ENCODE measurements around the gene UVRAG.
A peak's percentile ranks its signal among the peaks of the same experiment; 100 is the strongest.

The UVRAG gene

DNA sequence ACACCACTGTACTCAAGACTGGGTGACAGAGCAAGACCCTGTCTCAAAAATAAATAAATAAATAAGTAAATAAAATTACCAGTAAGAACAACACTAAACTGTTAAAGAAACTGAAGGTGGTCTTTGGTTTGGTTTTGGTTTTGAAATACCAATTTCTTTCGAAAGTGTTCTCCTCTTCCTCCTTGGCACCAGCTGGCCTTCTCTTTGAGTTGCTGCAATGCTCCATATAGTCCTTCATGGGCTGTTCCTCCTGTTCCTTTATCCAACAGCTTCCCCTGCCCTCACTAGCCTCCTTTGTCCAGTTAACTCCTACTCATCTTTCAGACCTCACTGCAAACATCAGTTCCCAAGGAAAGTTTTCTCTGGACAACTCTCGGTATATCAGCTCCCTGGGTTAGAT is 5.0 kb upstream of the UVRAG start:
- no peak for DNase-seq (ENCODE audit: low read depth)

DNA sequence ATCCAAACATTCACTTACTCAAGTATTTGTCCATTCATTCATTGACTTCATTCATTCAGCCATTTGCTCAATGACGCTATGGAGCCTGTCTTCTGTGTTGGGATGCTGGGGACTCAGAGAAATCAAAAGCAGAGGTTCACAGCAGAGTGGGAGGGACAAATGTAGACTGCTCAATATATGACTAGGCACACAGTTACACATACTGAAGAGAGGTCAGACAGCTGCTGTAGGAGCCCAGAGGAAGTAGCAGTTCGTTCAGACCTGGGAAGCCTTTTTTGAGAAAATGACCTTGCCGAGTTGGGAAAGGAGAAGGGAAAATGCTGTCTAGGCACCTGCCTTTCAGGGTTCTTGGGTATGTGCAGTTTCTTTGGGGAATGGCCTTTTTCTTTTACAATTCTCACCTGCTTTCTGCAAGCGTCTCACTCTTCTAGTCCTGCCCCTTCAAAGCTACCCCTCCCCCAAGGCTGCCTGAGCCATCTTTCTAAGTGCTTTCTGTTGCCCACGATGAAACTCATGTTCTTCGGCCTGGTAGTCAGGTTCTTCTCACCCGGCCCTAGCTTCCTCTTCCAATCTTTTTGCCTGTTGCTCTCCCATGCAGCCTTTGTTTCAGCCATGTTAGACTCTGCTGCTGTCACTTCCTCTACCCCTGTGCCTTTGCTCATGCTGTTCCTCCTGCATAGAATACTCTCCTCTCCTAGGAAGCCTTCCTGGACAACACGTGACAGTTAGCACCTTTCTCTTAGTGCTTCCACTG is 4.2 kb upstream of the UVRAG start:
- DNase-seq (ENCODE audit: low read depth), result no peak

DNA sequence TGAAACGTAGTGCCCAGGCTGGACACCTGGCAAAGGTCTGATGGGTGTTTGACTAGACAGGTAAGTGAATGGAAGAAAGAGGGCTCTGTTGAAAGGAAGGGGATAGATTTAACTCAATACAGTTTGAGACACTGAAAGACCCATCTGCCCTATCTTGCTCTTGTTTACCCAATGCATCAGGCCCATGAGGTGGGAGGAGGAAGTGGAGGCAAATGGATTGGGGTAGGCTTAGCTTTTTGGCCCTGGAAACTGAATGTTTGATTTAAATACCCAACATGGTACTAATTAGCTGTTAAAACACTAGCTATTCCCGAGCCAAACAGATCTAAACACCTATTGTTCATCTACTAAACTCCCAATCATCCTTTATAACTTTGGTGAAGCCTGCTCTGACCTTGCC is 3.5 kb upstream of the UVRAG start:
- DNase-seq (ENCODE audit: low read depth), result no peak

DNA sequence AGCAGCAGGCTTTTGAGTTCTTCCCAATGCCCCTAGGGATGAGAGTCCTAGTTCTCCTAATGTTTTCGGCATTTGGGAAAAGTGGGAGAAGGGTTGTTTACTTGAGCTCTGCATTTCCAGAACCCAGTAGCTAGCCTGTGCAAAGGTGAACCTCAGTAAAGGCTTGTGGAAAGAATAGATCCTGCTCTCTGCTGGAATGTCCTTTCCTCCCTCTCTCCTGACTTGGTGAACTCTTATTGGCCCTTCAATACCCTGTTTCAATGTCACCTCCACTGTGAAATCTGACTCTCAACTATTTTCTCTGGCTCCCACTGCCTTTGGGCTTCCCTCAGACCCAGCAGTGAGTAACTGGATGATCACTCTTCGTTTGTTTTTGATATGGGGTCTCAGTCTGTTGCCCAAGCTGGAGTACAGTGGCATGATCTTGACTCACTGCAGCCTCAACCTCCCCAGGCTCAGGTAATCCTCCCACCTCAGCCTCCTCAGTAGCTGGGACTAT is 2.4 kb upstream of the UVRAG start:
- DNase-seq (ENCODE audit: low read depth), result no peak

DNA sequence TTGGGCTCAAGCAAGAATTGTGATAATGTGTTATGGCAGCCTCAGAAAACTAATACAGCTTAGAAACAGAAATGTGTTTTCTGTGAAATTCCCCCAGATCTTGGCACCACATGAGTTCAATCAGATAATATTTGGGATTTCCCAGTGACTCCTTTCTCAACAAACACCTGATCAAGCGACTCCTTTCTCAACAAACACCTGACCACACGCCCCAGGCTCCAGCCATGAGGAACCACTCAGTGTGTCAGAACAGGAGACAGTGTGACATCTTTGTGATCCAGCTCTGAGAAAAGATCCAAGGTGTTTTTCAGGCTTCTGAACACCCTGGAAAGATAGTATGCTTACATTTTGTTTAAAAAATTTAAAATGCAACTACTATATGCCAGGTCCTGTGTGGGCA is 1.9 kb upstream of the UVRAG start:
- no peak for DNase-seq (ENCODE audit: low read depth)

DNA sequence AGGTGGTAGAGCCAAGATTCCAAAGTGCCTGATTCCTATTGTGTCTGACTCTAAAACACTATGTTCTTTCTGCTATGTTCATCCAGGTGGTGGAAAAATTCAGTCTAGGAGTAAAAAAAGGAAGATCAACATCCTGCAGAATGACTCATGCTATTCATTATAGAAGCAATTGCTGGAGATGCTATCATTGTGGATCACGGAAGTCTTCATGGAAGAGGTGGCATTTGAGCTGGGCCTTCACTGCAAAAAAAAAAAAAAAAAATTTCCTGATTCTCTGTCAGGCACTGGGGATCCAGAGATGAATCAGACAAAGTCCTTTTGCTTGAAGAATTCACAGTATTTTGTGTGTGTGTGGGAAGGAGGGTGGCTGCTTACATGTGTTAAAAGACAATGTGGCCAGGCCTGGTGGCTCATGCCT is 1.4 kb upstream of the UVRAG start:
- no peak for DNase-seq (ENCODE audit: low read depth)

DNA sequence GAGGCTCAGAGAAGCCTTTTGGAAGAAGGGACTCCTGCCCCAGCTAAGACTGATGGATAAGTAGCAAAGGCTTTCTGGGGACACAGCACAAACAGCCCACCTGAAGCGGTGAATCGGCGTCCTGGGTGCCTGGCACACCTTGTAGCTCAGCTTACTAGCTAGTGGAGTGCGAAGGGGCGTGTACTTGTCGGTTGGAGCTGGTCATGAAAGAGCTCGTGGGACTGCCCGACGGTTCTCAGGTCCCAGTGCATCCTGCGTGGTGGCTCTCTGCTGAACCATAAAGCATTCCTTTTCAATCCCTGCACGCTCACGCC is 690 bp upstream of the UVRAG start:
- DNase-seq (ENCODE audit: low read depth), result no peak

DNA sequence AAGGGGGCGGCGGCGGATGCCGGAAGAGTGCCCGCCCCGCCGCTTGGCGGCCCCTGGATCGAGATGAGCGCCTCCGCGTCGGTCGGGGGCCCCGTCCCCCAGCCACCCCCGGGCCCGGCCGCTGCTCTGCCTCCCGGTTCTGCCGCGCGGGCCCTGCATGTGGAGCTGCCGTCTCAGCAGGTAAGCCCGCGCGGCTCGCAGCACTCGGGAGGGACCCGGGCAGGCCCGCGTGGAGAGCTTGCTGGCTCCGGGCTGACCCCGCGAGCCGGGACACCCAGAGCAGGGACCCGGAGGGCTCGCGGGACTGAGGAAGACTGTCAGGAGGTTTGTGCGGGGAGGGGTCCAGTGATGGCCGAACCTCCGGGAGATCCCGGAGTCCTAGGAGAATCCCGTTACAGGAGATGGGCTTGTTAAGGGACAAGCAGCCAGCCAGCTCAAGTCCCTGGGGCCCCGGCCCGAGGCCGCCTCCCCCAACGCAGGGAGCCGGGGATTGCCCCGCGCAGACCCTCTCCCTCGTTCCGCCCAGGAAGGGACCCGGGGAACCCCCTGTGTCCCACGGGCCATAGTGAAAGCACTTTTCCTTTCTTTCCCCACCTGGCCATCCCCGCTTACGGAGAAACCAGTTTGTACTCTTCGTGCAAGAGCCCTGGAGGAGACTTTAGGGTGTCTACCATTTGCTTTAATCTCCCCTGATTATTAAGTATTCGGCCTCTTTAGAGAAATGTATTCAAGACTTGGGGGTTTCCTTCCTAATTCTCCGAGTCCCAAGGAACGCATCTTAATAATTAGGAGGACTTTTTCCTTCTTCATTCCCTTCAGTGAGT is 547 bp downstream of the UVRAG start:
- DNase-seq (ENCODE audit: low read depth), result peak; percentile 12

DNA sequence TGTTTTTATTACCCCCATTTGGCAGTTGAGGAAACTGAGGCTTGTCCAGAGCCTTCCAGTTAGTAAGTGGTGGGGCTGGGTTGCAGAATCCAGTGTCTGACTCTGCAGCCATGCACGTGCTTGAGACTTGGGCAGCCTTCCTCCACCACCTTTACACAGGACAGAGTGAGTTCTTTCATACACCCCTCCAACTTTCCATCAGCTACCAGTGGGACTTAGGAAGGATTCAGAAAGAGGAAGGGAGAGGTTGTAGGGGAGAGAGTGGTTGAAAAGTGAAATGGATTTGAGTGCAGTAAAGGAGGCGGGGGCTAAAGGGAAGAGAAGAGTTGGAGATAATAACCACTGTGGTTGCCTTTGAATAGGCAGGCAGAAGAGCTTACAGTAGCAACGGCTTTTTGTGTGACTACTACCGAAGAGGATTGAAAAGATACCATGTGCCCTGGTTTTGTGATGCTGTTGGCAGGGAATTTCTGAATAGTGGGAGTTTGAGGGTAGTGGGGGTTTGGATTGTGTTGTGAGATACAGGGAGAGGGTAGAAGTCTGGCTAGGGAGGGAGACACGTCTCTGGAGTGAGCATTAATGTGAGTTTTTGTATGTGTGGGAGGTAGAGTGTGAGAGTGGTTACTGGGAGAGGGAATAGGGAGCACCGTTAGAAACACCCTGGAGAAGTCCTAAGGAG is 1.7 kb downstream of the UVRAG start:
- no peak for DNase-seq (ENCODE audit: low read depth)

DNA sequence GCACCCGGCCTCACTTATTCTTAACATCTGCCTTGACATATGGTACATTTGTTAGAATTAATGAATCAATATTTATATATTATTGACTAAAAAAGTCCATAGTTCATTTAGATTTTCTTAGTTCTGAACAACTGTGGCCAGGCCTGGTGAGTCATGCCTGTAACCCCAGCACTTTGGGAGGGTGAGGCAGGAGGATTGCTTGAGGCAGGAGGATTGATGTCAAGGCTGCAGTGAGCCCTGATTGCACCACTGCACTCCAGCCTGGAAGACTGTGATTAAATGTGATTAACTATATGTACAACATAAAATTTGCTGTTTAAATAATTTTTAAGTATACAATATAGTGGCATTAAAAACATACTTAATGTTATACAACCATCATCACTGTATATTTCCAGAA is 5.6 kb downstream of the UVRAG start:
- DNase-seq (ENCODE audit: low read depth), result no peak

DNA sequence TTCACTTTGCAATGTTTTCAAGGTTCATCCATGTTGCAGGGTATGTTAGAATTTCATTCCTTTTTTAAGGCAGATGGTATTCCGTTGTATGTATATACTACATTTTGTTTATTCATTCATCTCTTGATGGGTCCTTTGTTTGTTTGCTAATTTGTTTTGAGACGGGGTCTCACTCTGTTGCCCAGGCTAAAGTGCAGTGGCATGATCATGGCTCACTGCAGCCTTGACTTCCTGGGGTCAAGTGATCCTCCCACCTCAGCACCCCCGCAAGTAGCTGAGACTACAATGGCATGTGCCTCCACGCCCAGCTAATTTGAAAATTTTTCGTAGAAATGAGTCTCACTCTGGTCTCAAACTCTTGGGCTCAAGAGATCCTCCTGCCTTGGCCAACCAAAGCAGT is 6.2 kb downstream of the UVRAG start:
- no peak for DNase-seq (ENCODE audit: low read depth)

DNA sequence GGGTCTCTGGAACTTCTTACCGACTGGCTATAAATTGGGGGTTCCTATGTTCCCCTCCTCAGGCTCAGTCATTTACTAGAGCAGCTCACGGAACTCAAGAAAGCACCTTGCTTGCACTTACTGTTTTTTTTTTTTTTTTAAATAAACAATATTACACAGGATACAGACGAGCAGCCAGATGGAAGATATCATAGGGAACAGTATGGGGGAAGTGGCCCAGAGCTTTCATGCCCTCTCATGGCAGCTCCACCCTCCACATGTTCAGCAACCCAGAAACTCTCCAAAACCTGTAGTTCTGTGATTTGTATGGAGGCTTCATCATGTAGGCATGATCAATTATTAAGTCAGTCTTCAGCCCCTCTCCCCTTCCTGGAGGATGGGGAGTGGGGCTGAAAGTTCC is 7.5 kb downstream of the UVRAG start:
- DNase-seq (ENCODE audit: low read depth), result no peak

DNA sequence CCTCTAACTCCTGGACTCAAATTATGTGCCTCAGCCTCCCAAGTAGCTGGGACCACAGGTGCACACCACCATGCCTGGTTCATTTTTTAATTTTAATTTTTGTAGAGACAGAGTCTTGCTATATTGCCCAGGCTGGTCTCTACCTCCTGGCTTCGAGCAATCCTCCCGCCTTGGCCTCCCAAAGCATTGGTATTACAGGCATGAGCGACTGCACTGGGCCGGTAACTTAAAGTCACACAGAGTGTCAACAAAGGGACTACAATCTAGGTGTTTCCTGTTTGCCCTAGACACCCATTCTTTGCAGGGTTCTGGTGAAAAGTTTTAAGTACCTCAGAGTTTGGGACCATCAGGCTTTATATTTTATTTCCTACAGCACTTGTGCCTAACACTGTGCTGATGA is 8.4 kb downstream of the UVRAG start:
- no peak for DNase-seq (ENCODE audit: low read depth)

DNA sequence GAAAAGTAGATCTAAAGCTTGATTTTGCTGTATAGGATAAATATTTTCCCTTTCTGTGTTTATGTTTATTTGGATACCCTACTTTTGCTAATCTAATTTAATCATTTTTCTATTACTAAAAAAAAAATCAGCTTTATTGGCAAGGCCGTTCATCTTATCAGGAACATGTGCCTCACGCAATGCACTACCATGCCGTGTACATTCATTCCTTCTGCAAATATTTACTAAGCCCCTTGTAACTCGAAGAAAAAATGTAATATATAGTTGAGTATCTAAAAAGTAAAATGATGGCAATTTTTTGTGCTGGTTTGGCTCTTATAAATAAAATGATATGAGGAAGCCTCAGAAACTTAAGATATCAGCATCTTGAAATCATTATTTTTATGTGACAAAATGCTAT is 8.9 kb downstream of the UVRAG start:
- no peak for DNase-seq (ENCODE audit: low read depth)

DNA sequence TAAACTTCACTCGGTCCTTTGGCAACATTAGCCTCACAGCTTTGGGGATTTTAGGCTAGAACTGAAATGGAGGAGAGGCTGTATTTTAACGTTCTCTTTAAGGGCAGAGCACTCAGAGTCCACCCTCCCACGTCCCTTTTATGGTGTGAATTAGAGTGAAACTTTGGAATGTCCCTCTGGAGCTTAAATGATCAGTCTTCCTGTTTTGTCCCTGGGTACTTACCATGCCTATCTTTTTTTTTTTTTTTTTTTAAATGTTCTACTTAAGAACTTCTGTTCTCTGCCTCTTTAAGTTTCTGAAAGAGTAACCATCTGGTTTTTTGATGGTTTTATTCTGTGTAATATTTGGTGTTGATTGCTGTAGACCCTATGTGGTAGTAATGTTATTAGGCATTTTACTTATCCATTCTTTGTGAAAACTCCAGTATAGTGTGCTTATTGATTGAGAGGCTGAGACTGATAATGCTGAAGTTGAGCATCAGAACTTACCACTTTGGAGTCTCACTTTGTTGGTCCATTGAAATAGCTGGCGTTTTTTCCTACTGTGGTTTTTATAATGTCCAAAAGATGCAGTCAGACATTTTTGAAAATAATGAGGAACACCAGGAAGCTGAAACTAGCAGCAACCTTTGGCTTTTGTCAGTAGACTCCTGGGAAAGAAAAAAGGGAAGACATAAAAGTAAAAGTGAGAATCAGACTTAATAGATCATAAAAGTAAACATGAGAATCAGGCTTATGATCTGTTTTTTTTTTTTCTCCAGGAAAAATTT is 11.6 kb downstream of the UVRAG start:
- DNase-seq (ENCODE audit: low read depth), result no peak

DNA sequence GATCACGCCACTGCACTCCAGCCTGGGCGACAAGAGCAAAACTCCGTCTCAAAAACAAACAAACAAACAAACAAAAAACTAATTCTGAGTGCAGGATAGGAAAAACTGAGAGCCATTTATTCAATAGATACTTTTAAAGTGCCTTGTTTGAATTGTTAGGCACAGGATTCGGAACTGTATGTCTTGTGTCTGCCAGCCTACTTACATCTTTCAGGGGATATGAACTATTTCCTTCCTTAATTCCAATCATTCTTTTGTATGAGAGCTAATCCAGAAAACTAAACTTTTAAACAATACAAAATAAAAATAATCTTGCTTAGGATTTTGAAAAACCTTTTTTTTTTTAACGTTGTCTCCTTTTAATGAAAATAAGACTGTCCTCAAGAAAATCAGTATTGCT is 12.6 kb downstream of the UVRAG start:
- no peak for DNase-seq (ENCODE audit: low read depth)

DNA sequence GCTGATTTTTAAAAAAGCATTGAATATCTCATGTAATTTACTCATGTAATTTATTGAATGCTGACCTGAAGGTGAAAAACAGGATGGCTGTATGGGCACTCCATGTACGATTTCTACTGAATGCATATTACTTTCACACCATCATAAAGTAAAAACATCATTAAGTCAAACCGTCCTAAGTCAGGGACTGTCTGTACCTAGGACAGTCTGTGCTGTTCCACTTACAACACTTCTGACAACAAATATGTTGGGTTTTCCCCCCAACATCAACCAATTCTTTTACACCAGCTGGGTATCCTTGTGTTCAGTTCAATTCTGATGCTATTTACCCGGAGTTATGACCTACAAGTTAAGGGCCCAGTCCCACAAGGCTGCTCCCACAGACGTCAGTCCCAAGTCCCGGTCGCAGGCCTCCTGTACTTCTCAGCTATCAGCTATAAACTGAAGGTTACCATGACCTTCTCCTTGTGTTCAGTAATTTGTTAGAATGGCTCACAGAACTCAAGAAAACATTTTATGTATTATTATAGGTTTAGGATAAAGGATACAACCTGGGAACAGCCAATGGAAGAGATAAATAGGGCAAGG is 17.0 kb downstream of the UVRAG start:
- DNase-seq (ENCODE audit: low read depth), result no peak

DNA sequence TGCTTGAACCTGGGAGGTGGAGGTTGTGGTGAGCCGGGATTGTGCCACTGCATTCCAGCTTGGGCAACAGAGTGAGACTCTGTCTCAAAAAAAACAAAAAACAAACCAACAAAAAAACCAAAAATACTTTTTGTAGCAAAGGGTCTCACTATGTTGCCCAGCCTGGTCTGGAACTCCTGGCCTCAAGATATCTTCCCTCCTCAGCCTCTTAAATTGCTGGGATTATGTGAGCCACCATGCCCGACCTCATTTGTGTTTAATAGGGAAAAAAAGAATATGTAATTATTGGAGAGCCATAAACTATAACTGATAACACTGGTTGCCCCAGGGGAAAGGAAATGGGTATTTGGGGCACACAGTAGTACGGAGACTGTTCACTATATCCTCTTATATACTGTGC is 19.7 kb downstream of the UVRAG start:
- no peak for DNase-seq (ENCODE audit: low read depth)

DNA sequence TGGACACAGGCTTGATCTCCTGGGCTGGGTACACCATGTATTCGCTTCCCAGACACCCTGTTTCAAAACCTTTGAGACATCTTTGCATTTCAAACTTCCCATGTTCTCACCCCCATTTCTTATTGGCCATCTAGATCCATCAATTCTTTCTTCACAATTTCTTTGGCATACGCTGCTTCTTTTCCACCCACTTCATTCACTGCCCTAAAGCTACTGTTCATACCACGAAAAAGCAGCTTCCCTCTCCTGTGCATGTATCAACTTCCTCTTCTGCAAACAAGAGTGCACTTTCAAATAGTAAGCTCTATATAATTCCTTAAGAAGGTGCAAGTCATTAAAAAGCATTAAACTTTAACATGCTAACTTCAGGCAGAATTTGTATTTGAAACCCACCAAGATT is 21.4 kb downstream of the UVRAG start:
- no peak for DNase-seq (ENCODE audit: low read depth)

DNA sequence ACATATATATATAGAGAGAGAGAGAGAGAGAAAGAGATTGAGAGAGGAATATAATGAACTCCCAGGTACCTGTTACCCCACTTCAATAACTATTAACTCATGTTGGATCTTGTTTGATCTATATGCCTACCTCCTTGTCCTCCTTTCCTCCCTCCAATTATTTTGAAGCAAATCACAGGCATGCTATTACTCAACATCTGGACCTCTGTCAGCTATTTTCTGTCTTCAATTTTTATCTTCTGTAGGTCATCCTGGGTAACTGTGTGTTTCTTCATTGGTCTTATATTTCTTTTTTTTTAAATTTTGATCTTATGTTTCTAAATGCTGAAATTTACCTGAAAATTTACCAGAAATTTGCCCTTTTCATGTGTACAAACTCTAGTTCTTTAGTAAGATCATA is 24.8 kb downstream of the UVRAG start:
- DNase-seq (ENCODE audit: low read depth), result no peak

DNA sequence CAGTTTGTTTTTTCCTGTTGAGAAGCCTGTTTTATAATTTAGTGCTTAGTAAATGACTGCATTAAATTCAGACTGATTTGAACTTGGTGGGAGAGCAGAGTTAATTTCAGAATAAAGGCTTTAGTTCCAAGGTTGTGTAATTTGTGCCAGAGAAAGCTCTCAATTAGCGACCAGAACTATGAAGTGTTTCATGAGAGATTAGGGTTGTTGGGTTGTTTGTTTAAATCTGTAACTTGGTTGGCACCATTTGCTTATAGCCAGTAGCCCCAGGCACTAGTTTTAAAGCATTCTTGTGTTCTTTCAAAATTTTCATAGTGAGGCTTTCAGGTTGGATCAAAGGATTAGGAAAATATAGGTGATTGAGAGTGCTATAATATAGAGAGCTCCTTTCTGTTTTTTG is 25.5 kb downstream of the UVRAG start:
- no peak for DNase-seq (ENCODE audit: low read depth)

DNA sequence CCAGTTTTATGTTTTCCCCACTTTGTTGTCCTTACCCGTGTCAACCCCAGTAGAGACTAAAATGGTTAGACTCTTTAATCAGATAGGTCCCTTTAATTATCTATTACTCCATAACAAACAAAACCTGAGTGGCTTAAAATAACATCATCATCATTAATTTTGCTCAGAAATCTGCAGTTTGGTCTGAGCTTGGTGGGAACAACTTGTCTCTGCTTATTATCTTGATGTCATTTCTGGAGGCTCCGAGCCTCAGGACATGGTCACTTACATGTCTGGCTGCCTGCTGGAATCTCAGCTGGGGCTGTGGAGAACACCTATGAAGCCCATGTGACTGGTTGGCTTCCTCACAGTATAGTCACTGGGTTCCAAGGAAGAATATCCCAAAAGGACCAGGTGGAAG is 26.7 kb downstream of the UVRAG start:
- no peak for DNase-seq (ENCODE audit: low read depth)
